K562 (cell line): ENCODE measurements around the gene PCBD1. TPM values are rescaled to one million over a fixed set of nuclear protein-coding genes. Genes with fewer than 3 reads are reported as not detected.

Experiments
- ARID4B ChIP-seq: sonication (generic); formaldehyde crosslinking; IDR thresholded peaks from 2 replicates; pipeline ENCODE4 v1.8.0; 2022; ENCODE audit warnings: mild to moderate bottlenecking, missing genetic modification reagents
- BHLHE40 ChIP-seq: IDR thresholded peaks from 2 replicates; pipeline ENCODE4 v1.6.1; 2011; ENCODE audit warnings: low read length, improper control_type of control experiment
- BRD9 ChIP-seq: fragments of 450-650 bp; IDR thresholded peaks from 2 replicates; pipeline ENCODE4 v1.6.1; 2018; ENCODE audit warnings: low read depth; ENCODE audit not compliant: partially characterized antibody
- CREM ChIP-seq: IDR thresholded peaks from 2 replicates; pipeline ENCODE4 v1.6.1; 2014; ENCODE audit warnings: antibody characterized with exemption, low read depth
- DPF2 ChIP-seq: fragments of 450-650 bp; IDR thresholded peaks from 2 replicates; pipeline ENCODE4 v1.6.1; 2016
- FUS ChIP-seq: fragments of 200-400 bp; formaldehyde crosslinking; optimal IDR thresholded peaks from 2 replicates; pipeline ENCODE3; 2017; ENCODE audit warnings: low read depth, low read length
- GABPB2 ChIP-seq: fragments of 250-450 bp; sonication (Bioruptor Pico); conservative IDR thresholded peaks from 2 replicates; pipeline ENCODE4 v1.5.1; 2021; ENCODE audit warnings: mild to moderate bottlenecking
- L3MBTL2 ChIP-seq: fragments of 450-650 bp; IDR thresholded peaks from 2 replicates; pipeline ENCODE4 v1.6.1; 2016; ENCODE audit warnings: mild to moderate bottlenecking, moderate library complexity
- NELFE ChIP-seq: IDR thresholded peaks from 2 replicates; pipeline ENCODE4 v1.6.1; 2011; ENCODE audit warnings: mild to moderate bottlenecking; ENCODE audit not compliant: insufficient read depth, insufficient read length
- PHF8 ChIP-seq: fragments of 200-600 bp; sonication (generic); IDR thresholded peaks from 2 replicates; pipeline ENCODE4 v1.6.1; 2012; ENCODE audit warnings: mixed run types, mild to moderate bottlenecking, inconsistent platforms, low read length, moderate library complexity, borderline replicate concordance
- PKNOX1 ChIP-seq: fragments of 450-650 bp; IDR thresholded peaks from 2 replicates; pipeline ENCODE4 v1.6.1; 2016
- TCFL5 ChIP-seq: fragments of 250-450 bp; sonication (Bioruptor Pico); conservative IDR thresholded peaks from 2 replicates; pipeline ENCODE4 v1.6.1; 2021; ENCODE audit warnings: mild to moderate bottlenecking, moderate library complexity, matching md5 sums
- TEAD1 ChIP-seq, 2 experiments: fragments of 450-650 bp in 1 of 2; sonication (generic) in 1 of 2; formaldehyde crosslinking; IDR thresholded peaks; 2 replicates each; pipeline versions ENCODE4 v1.4.0 to v1.8.0; 2020 to 2022; ENCODE audit warnings: mild to moderate bottlenecking in 2 of 2, missing genetic modification reagents in 1 of 2
- TFAP4 ChIP-seq: sonication (generic); formaldehyde crosslinking; IDR thresholded peaks from 2 replicates; pipeline ENCODE4 v1.8.0; 2022; ENCODE audit warnings: missing genetic modification reagents, mild to moderate bottlenecking, moderate library complexity, borderline replicate concordance
- ZNF699 ChIP-seq: fragments of 250-450 bp; sonication (Bioruptor Pico); IDR thresholded peaks from 2 replicates; pipeline ENCODE4 v1.8.0; 2021; ENCODE audit warnings: mild to moderate bottlenecking, moderate library complexity; ENCODE audit not compliant: insufficient replicate concordance
- polyA plus RNA-seq, 8 experiments: library from polyadenylated mRNA; depleted of rRNA in 4 of 8; stranded (reverse) in 5 of 8; unstranded in 3 of 8; fragments of >200 nt; fragmentation: Nextera tagmentation in 2 of 8; fragmentation: Illumina TruSeq in 1 of 8; extraction: Ambion mirVana in 2 of 8; extraction: Trizol in 1 of 8; gene quantifications; 2 replicates each; pipeline versions ENCODE4 v1.2.1 to v1.2.3, GENCODE V29; 2011 to 2014; ENCODE audit warnings: inconsistent platforms in 1 of 8, missing spikeins in 1 of 8
- total RNA-seq, 7 experiments: library from RNA; depleted of rRNA in 6 of 7; stranded (reverse); fragments of >200 nt in 6 of 7; fragmentation: Illumina TruSeq in 2 of 7; extraction: Trizol in 2 of 7; gene quantifications; 2 replicates each; pipeline versions ENCODE4 v1.2.1 to v1.2.3, GENCODE V29; 2011 to 2021; ENCODE audit warnings: low replicate concordance in 1 of 7

PCBD1 gene
- total and polyA plus RNA-seq, 9 of the 15 experiments (the other 6 are each of a cell fraction or from before 2014, with no cell fraction given): 14.6 to 109 (median 57.0) TPM

GRCh38 chr10:70887804-70888800, at the start of gene PCBD1 (continued):
- TF ChIP-seq TFAP4 (CRISPR knock-in tag) (peak; percentile 27; the same call in 1 of the 2 replicates), GABPB2 (CRISPR knock-in tag) (no peak), DPF2 (peak; percentile 42; the same call in 1 of the 2 replicates), CREM (no peak), PKNOX1 (peak; percentile 86), TCFL5 (CRISPR knock-in tag) (no peak), PHF8 (peak; percentile 59), NELFE (no peak), ARID4B (CRISPR knock-in tag) (peak; percentile 50; the same call in 1 of the 2 replicates), TEAD1 (CRISPR knock-in tag; IDR thresholded peaks at IDR 0.05) (0 out of 4 replicates have a peak, but pooled peaks of 1 of the 2 experiments have one; percentile 27), BRD9 (no peak), BHLHE40 (peak; percentile 61; the same call in 1 of the 2 replicates), ZNF699 (CRISPR knock-in tag) (no peak), L3MBTL2 (peak; percentile 47; the same call in 1 of the 2 replicates), FUS (no peak)
